Activated CD8-positive, alpha-beta T cell treated with anti-CD3 and anti-CD28 coated beads for 36 hours (primary cell): Measurements from ENCODE around the gene DNAJC21. TPM values are rescaled to one million over a fixed set of nuclear protein-coding genes. Genes with fewer than 3 reads are reported as not detected.
"Not testable (repeated sequence)": the region's sequence is repeated elsewhere in the genome, so short reads cannot be mapped to it uniquely, and the experiment has no call there.

Experiments used
- ATAC-seq: fragments of 200-7000 bp; cut with Tn5 transposase; one replicate; pipeline ENCODE4 v1.10.0; 2021; ENCODE audit warnings: mild to moderate bottlenecking, moderate library complexity
- CTCF ChIA-PET: fragments of 350-600 bp; sonication (Branson Sonifier 250); formaldehyde crosslinking; loops from one replicate; lab custom pipeline; 2021; ENCODE audit warnings: antibody characterized with exemption; lab: Charles Lee
- POLR2A ChIA-PET: fragments of 350-600 bp; sonication (Branson Sonifier 250); formaldehyde crosslinking; loops from one replicate; lab custom pipeline; 2021; ENCODE audit warnings: antibody characterized with exemption; lab: Charles Lee
- DNase-seq: peaks from one replicate; pipeline ENCODE4 v3.0.0-alpha.2; 2020
- H3K27ac Mint-ChIP-seq: one replicate; pipeline ENCODE4 v1.8.0; 2021; ENCODE audit warnings: mild to moderate bottlenecking, mixed read lengths
- H3K27me3 Mint-ChIP-seq: one replicate; pipeline ENCODE4 v1.8.0; 2021; ENCODE audit warnings: mixed read lengths
- H3K36me3 Mint-ChIP-seq: one replicate; pipeline ENCODE4 v1.8.0; 2021; ENCODE audit warnings: low read depth, mixed read lengths
- H3K4me1 Mint-ChIP-seq: one replicate; pipeline ENCODE4 v1.8.0; 2021; ENCODE audit warnings: low read depth, mixed read lengths
- H3K4me3 Mint-ChIP-seq: one replicate; pipeline ENCODE4 v1.8.0; 2021; ENCODE audit warnings: mild to moderate bottlenecking, moderate library complexity, mixed read lengths
- H3K9me3 Mint-ChIP-seq: one replicate; pipeline ENCODE4 v1.8.0; 2021; ENCODE audit warnings: mixed read lengths
- CTCF ChIP-seq: fragments of 200-600 bp; IDR thresholded peaks from one replicate; pipeline ENCODE4 v1.8.0; 2022; ENCODE audit warnings: antibody characterized with exemption, mild to moderate bottlenecking
- intact Hi-C: fragments of 100-400 bp; cut with micrococcal nuclease; formaldehyde crosslinking; loops from one replicate; pipeline ENCODE4 v1.10.0; 2022
- total RNA-seq, 2 experiments: library from RNA; stranded (reverse); gene quantifications; one replicate each; pipeline ENCODE4 v1.2.3, GENCODE V29; 2021

Gene DNAJC21
- total RNA-seq, 2 experiments from 2014 or later: 48.3 to 51.8 TPM

GRCh38 chr5:34970552-34970951 is 41.2 kb downstream of the DNAJC21 start:
- no peak overlapping the region for H3K27ac Mint-ChIP-seq
- peaks cover 9% of the 10 kb centered on the region for H3K36me3 Mint-ChIP-seq
- peaks cover 2% of the 10 kb centered on the region for H3K27me3 Mint-ChIP-seq
- no peak overlapping the region for H3K4me3 Mint-ChIP-seq
- DNase-seq: no peak
- no peaks in the 10 kb centered on the region for H3K4me1 Mint-ChIP-seq
- no peak for ATAC-seq
- ChIA-PET CTCF (no interaction called here), POLR2A (no interaction called here)
- H3K9me3 Mint-ChIP-seq: peaks cover 5% of the 10 kb centered on the region
- no peak for TF ChIP-seq CTCF
- intact Hi-C loops: no loop called here

GRCh38 chr5:34971655-34972054 is 42.3 kb downstream of the DNAJC21 start:
- H3K4me1 Mint-ChIP-seq, H3K27me3 Mint-ChIP-seq, intact Hi-C loops, CTCF ChIA-PET, H3K27ac Mint-ChIP-seq, H3K36me3 Mint-ChIP-seq, DNase-seq, H3K4me3 Mint-ChIP-seq, H3K9me3 Mint-ChIP-seq, ATAC-seq, POLR2A ChIA-PET: not testable (repeated sequence)

DNA sequence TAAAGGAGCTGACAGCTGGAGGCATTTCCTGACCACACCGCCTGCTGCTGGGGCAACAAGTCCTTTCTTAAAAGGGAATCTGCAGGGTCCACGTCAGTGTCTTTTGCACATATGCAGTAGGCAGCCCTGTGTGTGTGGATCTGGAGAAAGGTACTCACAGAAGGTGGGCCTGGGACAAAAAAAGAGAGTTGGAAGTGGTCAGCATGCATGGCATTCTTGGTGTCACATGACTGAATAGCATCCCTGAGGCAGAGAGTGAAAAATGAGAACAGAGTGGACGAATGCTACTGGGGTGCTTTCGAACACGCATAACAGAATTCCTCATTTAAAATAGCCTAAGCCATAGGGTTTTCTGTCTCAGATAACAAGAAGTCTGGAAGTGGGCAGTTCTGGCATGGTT is 47.0 kb downstream of the DNAJC21 start:
- Mint-ChIP-seq H3K9me3 (no peaks in the 10 kb centered on the region), H3K27me3 (peaks cover 6% of the 10 kb centered on the region), H3K4me1 (no peaks in the 10 kb centered on the region), H3K4me3 (no peak overlapping the region), H3K27ac (no peak overlapping the region), H3K36me3 (no peaks in the 10 kb centered on the region)
- TF ChIP-seq CTCF: no peak
- ATAC-seq (no peak), DNase-seq (no peak)
- ChIA-PET POLR2A (interaction anchor here (0.6 kb wide), 1 partner anchor 38 kb away, joined by 3 read pairs; no protein-coding TSS in a partner anchor), CTCF (no interaction called here)
- intact Hi-C loops: no loop called here

DNA sequence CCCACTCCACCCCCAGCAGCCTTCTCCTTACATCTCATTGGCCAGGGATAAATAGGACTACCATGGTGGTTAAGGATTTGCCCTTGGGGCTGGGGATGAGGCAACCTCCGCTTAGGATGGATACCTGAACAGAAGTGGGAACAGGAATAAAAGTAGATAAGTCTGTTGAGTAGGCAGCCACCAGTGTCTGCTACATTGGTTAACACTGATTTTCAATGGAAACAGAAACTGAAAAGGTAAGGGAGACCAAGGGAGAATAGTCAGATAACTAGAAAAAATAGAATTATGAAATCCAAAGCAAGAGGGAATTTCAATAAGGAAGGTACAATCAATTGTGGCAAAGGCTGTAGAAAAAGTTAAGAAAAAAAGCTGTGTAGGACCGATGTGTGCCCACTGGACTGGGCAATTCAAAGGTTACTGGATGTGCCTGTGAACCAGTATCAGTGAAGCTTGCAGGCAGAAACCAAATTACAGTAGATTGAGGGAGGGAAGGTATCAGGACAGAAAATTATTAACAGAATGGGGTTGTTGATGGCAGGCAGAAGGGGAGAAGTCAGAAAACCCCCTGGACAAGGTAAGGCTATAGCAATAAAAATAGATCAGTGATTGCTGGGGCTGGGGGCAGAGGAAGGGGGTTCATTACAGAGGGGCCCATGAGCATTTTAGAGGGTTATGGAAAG is 48.7 kb downstream of the DNAJC21 start:
- Mint-ChIP-seq H3K4me1 (no peaks in the 10 kb centered on the region), H3K27ac (no peak overlapping the region), H3K9me3 (peaks cover 3% of the 10 kb centered on the region), H3K4me3 (no peak overlapping the region), H3K27me3 (peaks cover 6% of the 10 kb centered on the region), H3K36me3 (no peaks in the 10 kb centered on the region)
- DNase-seq (no peak), ATAC-seq (no peak)
- ChIA-PET CTCF (interaction anchor here (0.5 kb wide), 1 partner anchor 26 kb away, joined by 3 read pairs; no protein-coding TSS in a partner anchor), POLR2A (interaction anchor here (0.6 kb wide), 1 partner anchor 39 kb away, joined by 3 read pairs; no protein-coding TSS in a partner anchor)
- intact Hi-C loops: no loop called here
- TF ChIP-seq CTCF: no peak

GRCh38 chr5:34978681-34979080 is 49.3 kb downstream of the DNAJC21 start:
- H3K4me1 Mint-ChIP-seq: no peaks in the 10 kb centered on the region
- H3K4me3 Mint-ChIP-seq: no peak overlapping the region
- ATAC-seq: no peak
- intact Hi-C loops: no loop called here
- H3K27ac Mint-ChIP-seq: no peak overlapping the region
- POLR2A ChIA-PET: no interaction called here
- H3K36me3 Mint-ChIP-seq: no peaks in the 10 kb centered on the region
- peaks cover 6% of the 10 kb centered on the region for H3K27me3 Mint-ChIP-seq
- DNase-seq: no peak
- CTCF ChIA-PET: interaction anchor here (0.5 kb wide), 1 partner anchor 25 kb away, joined by 3 read pairs; no protein-coding TSS in a partner anchor
- peaks cover 3% of the 10 kb centered on the region for H3K9me3 Mint-ChIP-seq
- no peak for TF ChIP-seq CTCF
